ENCODE results near the gene FAR2.

DNA sequence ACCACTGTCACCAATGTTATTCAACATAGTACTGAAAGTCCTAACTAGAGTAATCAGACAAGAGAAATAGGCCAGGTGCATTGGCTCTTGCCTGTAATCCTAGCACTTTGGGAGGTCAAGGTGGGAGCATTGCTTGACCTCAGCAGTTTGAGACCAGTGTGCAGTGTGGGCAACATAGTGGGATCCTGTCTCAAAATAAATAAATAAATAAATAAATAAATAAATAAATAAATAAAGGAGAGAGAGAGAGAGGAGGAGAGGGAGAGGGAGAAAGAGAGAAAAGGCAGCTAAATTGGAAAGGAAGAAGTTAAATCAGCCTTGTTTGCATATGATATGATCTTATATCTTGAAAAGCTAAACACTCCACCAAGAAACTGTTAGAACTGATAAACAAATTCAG is 115.3 kb downstream of the FAR2 start:
- TF ChIP-seq, protein P1, sequence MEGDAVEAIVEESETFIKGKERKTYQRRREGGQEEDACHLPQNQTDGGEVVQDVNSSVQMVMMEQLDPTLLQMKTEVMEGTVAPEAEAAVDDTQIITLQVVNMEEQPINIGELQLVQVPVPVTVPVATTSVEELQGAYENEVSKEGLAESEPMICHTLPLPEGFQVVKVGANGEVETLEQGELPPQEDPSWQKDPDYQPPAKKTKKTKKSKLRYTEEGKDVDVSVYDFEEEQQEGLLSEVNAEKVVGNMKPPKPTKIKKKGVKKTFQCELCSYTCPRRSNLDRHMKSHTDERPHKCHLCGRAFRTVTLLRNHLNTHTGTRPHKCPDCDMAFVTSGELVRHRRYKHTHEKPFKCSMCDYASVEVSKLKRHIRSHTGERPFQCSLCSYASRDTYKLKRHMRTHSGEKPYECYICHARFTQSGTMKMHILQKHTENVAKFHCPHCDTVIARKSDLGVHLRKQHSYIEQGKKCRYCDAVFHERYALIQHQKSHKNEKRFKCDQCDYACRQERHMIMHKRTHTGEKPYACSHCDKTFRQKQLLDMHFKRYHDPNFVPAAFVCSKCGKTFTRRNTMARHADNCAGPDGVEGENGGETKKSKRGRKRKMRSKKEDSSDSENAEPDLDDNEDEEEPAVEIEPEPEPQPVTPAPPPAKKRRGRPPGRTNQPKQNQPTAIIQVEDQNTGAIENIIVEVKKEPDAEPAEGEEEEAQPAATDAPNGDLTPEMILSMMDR (IDR thresholded peaks at IDR 0.05; ENCODE audit: low read depth, low read length), result no peak
- TF ChIP-seq EZH2phosphoT487 (IDR thresholded peaks at IDR 0.05; ENCODE audit: low read depth), result no peak

Measured in OCI-LY3 (cell line).